A549 (cell line): ENCODE measurements around the gene CCDC74B.

Experiments used
- CEBPB ChIP-seq, 2 experiments: fragments of >200 bp in 1 of 2; sonication (Bioruptor Twin) in 1 of 2; formaldehyde crosslinking in 1 of 2; IDR thresholded peaks; 2 replicates each; pipeline ENCODE4 v1.6.1; 2012 to 2016
- EP300 ChIP-seq, 2 experiments: fragments of >200 bp; sonication (Bioruptor Twin); formaldehyde crosslinking; IDR thresholded peaks; 2 replicates in 1 of 2; 3 replicates in 1 of 2; pipeline ENCODE4 v1.6.1; 2016 to 2017
- GATA3 ChIP-seq: IDR thresholded peaks from 2 replicates; pipeline ENCODE4 v1.6.1; 2012; ENCODE audit warnings: borderline replicate concordance
- KDM5A ChIP-seq: fragments of 200-600 bp; sonication (generic); IDR thresholded peaks from 2 replicates; pipeline ENCODE4 v1.6.1; 2016; ENCODE audit warnings: antibody characterized with exemption, mild to moderate bottlenecking
- MAFK ChIP-seq: fragments of 450-650 bp; IDR thresholded peaks from 2 replicates; pipeline ENCODE4 v1.6.1; 2014; ENCODE audit not compliant: partially characterized antibody
- MAZ ChIP-seq: fragments of 150-350 bp; IDR thresholded peaks from 2 replicates; pipeline ENCODE4 v1.6.1; 2014; ENCODE audit warnings: antibody characterized with exemption, low read depth, low read length, borderline replicate concordance
- NPAS2 ChIP-seq: fragments of 250-450 bp; sonication (Bioruptor Pico); IDR thresholded peaks from 2 replicates; pipeline ENCODE4 v1.8.0; 2022; ENCODE audit warnings: mild to moderate bottlenecking, moderate library complexity, borderline replicate concordance
- POLR2A ChIP-seq: IDR thresholded peaks from 2 replicates; pipeline ENCODE4 v1.6.1; 2012; ENCODE audit warnings: mild to moderate bottlenecking, low read length
- TF ChIP-seq, protein P1 (sequence below): fragments of >200 bp; sonication (Bioruptor Twin); formaldehyde crosslinking; IDR thresholded peaks from 3 replicates; pipeline ENCODE4 v1.5.1; 2016
- TF ChIP-seq, protein P2 (sequence below): IDR thresholded peaks from 2 replicates; pipeline ENCODE4 v1.6.1; 2012

DNA sequence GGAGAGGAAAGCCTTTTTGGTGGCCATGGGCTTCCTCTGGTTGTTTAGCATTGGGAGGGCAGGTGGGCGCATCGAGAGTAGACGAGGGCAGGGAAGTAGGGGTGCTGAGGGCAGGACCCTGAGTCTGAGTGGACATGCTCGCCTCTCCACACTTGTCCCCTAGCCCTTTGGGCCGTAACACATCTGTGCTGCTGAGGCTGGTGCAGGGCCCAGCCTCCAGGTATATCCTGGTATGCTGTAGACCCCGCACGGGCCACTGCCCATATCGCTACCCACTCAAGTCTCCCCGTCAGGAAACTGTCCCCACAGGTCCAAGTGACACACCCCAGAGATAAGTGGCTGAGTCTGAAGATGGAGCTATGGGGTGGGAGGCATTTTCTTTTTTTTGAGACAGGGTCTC is 13.7 kb upstream of the CCDC74B start:
- TF ChIP-seq, protein P1, sequence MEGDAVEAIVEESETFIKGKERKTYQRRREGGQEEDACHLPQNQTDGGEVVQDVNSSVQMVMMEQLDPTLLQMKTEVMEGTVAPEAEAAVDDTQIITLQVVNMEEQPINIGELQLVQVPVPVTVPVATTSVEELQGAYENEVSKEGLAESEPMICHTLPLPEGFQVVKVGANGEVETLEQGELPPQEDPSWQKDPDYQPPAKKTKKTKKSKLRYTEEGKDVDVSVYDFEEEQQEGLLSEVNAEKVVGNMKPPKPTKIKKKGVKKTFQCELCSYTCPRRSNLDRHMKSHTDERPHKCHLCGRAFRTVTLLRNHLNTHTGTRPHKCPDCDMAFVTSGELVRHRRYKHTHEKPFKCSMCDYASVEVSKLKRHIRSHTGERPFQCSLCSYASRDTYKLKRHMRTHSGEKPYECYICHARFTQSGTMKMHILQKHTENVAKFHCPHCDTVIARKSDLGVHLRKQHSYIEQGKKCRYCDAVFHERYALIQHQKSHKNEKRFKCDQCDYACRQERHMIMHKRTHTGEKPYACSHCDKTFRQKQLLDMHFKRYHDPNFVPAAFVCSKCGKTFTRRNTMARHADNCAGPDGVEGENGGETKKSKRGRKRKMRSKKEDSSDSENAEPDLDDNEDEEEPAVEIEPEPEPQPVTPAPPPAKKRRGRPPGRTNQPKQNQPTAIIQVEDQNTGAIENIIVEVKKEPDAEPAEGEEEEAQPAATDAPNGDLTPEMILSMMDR: no peak
- TF ChIP-seq POLR2A (no peak), GATA3 (no peak), MAZ (no peak), MAFK (no peak), KDM5A (no peak), NPAS2 (CRISPR knock-in tag) (no peak), EP300 (IDR thresholded peaks at IDR 0.05) (no peak), CEBPB (IDR thresholded peaks at IDR 0.05) (no peak)
- TF ChIP-seq, protein P2, sequence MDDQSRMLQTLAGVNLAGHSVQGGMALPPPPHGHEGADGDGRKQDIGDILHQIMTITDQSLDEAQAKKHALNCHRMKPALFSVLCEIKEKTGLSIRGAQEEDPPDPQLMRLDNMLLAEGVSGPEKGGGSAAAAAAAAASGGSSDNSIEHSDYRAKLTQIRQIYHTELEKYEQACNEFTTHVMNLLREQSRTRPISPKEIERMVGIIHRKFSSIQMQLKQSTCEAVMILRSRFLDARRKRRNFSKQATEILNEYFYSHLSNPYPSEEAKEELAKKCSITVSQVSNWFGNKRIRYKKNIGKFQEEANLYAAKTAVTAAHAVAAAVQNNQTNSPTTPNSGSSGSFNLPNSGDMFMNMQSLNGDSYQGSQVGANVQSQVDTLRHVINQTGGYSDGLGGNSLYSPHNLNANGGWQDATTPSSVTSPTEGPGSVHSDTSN: no peak
